ELF-1 (cell line): ENCODE measurements around the gene CDC6.

Source experiments
- DNase-seq: peaks from one replicate; pipeline ENCODE4 v3.0.0-alpha.2; 2016; ENCODE audit warnings: low read depth, low spot score

The CDC6 gene

GRCh38 chr17:40351359-40352236, 63.9 kb downstream of the CDC6 start:
- DNase-seq, result no peak

- no peak for DNase-seq
These were observed 64.6 kb downstream of the CDC6 start for GRCh38 chr17:40352237-40352778.

GRCh38 chr17:40352779-40353394, 65.2 kb downstream of the CDC6 start:
- no peak for DNase-seq
